HEK293 (cell line): ENCODE data around the gene CCK.

Source experiments
- ELK4 ChIP-seq: IDR thresholded peaks from 2 replicates; pipeline ENCODE4 v1.6.1; 2011; ENCODE audit warnings: mild to moderate bottlenecking, low read depth, low read length, borderline replicate concordance
- HOXD13 ChIP-seq: sonication (generic); formaldehyde crosslinking; IDR thresholded peaks from 2 replicates; pipeline ENCODE4 v1.8.0; 2022; ENCODE audit warnings: missing genetic modification reagents, borderline replicate concordance
- KLF9 ChIP-seq: fragments of 450-650 bp; formaldehyde crosslinking; IDR thresholded peaks from 2 replicates; pipeline ENCODE4 v1.5.1; 2016; ENCODE audit warnings: missing biosample characterization, missing genetic modification characterization, low read depth
- SP7 ChIP-seq: fragments of 450-650 bp; formaldehyde crosslinking; IDR thresholded peaks from 2 replicates; pipeline ENCODE4 v1.5.1; 2016; ENCODE audit warnings: missing biosample characterization, missing genetic modification characterization
- ZBTB7A ChIP-seq: fragments of 450-650 bp; formaldehyde crosslinking; IDR thresholded peaks from 2 replicates; pipeline ENCODE4 v1.5.1; 2016; ENCODE audit warnings: low read depth, missing biosample characterization, missing genetic modification characterization
- ZFP3 ChIP-seq: fragments of 450-650 bp; formaldehyde crosslinking; IDR thresholded peaks from 2 replicates; pipeline ENCODE4 v1.5.1; 2016; ENCODE audit warnings: low read depth, missing biosample characterization, missing genetic modification characterization
- ZNF146 ChIP-seq: fragments of 450-650 bp; formaldehyde crosslinking; IDR thresholded peaks from 2 replicates; pipeline ENCODE4 v1.5.1; 2016; ENCODE audit warnings: missing biosample characterization, missing genetic modification characterization
- ZNF311 ChIP-seq: fragments of 450-650 bp; formaldehyde crosslinking; IDR thresholded peaks from 2 replicates; pipeline ENCODE4 v1.5.1; 2017; ENCODE audit warnings: missing biosample characterization, missing genetic modification characterization, borderline replicate concordance
- ZNF530 ChIP-seq: fragments of 450-650 bp; formaldehyde crosslinking; IDR thresholded peaks from 2 replicates; pipeline ENCODE4 v1.5.1; 2016; ENCODE audit warnings: low read depth, missing biosample characterization, missing genetic modification characterization
- ZNF548 ChIP-seq: fragments of 450-650 bp; formaldehyde crosslinking; IDR thresholded peaks from 2 replicates; pipeline ENCODE4 v1.5.1; 2016; ENCODE audit warnings: missing biosample characterization, missing genetic modification characterization
- TF ChIP-seq, protein P1 (sequence below): fragments of 450-650 bp; formaldehyde crosslinking; IDR thresholded peaks from 2 replicates; pipeline ENCODE4 v1.5.1; 2016; ENCODE audit warnings: missing biosample characterization, missing genetic modification characterization
- TF ChIP-seq, protein P2 (sequence below): fragments of 450-650 bp; formaldehyde crosslinking; IDR thresholded peaks from 2 replicates; pipeline ENCODE4 v1.5.1; 2016; ENCODE audit warnings: missing biosample characterization, missing genetic modification characterization
- TF ChIP-seq, protein P3 (sequence below): sonication (generic); formaldehyde crosslinking; IDR thresholded peaks from 2 replicates; pipeline ENCODE4 v1.8.1; 2022; ENCODE audit warnings: mild to moderate bottlenecking, moderate library complexity, missing genetic modification reagents

GRCh38 chr3:42214565-42215283 is 51.3 kb downstream of the CCK start:
- TF ChIP-seq ELK4 (no peak), ZNF548 (no peak), ZNF530 (tag by site-specific recombination) (no peak), SP7 (tag by site-specific recombination) (no peak), ZFP3 (tag by site-specific recombination) (no peak), KLF9 (tag by site-specific recombination) (no peak), ZBTB7A (no peak), ZNF146 (tag by site-specific recombination) (no peak), HOXD13 (CRISPR knock-in tag) (no peak), ZNF311 (tag by site-specific recombination) (no peak)
- TF ChIP-seq, protein P1, sequence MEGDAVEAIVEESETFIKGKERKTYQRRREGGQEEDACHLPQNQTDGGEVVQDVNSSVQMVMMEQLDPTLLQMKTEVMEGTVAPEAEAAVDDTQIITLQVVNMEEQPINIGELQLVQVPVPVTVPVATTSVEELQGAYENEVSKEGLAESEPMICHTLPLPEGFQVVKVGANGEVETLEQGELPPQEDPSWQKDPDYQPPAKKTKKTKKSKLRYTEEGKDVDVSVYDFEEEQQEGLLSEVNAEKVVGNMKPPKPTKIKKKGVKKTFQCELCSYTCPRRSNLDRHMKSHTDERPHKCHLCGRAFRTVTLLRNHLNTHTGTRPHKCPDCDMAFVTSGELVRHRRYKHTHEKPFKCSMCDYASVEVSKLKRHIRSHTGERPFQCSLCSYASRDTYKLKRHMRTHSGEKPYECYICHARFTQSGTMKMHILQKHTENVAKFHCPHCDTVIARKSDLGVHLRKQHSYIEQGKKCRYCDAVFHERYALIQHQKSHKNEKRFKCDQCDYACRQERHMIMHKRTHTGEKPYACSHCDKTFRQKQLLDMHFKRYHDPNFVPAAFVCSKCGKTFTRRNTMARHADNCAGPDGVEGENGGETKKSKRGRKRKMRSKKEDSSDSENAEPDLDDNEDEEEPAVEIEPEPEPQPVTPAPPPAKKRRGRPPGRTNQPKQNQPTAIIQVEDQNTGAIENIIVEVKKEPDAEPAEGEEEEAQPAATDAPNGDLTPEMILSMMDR = no peak
- TF ChIP-seq, protein P2, sequence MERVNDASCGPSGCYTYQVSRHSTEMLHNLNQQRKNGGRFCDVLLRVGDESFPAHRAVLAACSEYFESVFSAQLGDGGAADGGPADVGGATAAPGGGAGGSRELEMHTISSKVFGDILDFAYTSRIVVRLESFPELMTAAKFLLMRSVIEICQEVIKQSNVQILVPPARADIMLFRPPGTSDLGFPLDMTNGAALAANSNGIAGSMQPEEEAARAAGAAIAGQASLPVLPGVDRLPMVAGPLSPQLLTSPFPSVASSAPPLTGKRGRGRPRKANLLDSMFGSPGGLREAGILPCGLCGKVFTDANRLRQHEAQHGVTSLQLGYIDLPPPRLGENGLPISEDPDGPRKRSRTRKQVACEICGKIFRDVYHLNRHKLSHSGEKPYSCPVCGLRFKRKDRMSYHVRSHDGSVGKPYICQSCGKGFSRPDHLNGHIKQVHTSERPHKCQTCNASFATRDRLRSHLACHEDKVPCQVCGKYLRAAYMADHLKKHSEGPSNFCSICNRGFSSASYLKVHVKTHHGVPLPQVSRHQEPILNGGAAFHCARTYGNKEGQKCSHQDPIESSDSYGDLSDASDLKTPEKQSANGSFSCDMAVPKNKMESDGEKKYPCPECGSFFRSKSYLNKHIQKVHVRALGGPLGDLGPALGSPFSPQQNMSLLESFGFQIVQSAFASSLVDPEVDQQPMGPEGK = no peak
- TF ChIP-seq, protein P3, sequence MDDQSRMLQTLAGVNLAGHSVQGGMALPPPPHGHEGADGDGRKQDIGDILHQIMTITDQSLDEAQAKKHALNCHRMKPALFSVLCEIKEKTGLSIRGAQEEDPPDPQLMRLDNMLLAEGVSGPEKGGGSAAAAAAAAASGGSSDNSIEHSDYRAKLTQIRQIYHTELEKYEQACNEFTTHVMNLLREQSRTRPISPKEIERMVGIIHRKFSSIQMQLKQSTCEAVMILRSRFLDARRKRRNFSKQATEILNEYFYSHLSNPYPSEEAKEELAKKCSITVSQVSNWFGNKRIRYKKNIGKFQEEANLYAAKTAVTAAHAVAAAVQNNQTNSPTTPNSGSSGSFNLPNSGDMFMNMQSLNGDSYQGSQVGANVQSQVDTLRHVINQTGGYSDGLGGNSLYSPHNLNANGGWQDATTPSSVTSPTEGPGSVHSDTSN (CRISPR knock-in tag) = no peak
